HUES64 (cell line): ENCODE measurements around the gene KCNH6. TPM values are rescaled to one million over a fixed set of nuclear protein-coding genes. Genes with fewer than 3 reads are reported as not detected.
A peak's percentile ranks its signal among the peaks of the same experiment; 100 is the strongest.

Source experiments
- H3K27ac ChIP-seq: 2 replicates; pipeline ENCODE4 v1.7.0; 2013; ENCODE audit warnings: low read depth, low read length, inconsistent platforms
- H3K27me3 ChIP-seq: 2 replicates; pipeline ENCODE4 v1.6.1; 2013; ENCODE audit warnings: mild to moderate bottlenecking, low read length; ENCODE audit not compliant: insufficient read depth
- H3K36me3 ChIP-seq: 2 replicates; pipeline ENCODE4 v1.6.1; 2013; ENCODE audit warnings: mild to moderate bottlenecking, low read length; ENCODE audit not compliant: insufficient read depth
- H3K4me1 ChIP-seq: 2 replicates; pipeline ENCODE4 v1.6.1; 2013; ENCODE audit warnings: mild to moderate bottlenecking, low read length, moderate library complexity; ENCODE audit not compliant: insufficient read depth
- H3K4me3 ChIP-seq: 2 replicates; pipeline ENCODE4 v1.5.1; 2013; ENCODE audit warnings: mild to moderate bottlenecking, low read length, moderate library complexity
- H3K9ac ChIP-seq: 2 replicates; pipeline ENCODE4 v1.6.1; 2013; ENCODE audit warnings: mild to moderate bottlenecking, low read depth, low read length
- H3K9me3 ChIP-seq: 2 replicates; pipeline ENCODE4 v1.6.1; 2013; ENCODE audit warnings: low read depth, low read length; ENCODE audit not compliant: insufficient read depth
- WGBS: fragments of 150-250, 120-280 bp; methylation state at CpG from one replicate; pipeline ENCODE4 v1.1.7; 2013; ENCODE audit warnings: missing lambda C conversion rate; 5-methylcytosine and 5-hydroxymethylcytosine counted together
- polyA plus RNA-seq, 2 experiments: library from polyadenylated mRNA; stranded (reverse); fragments of 50-300 nt; gene quantifications; one replicate each; pipeline ENCODE4 v1.2.3, GENCODE V29; 2013

Gene KCNH6, protein sequence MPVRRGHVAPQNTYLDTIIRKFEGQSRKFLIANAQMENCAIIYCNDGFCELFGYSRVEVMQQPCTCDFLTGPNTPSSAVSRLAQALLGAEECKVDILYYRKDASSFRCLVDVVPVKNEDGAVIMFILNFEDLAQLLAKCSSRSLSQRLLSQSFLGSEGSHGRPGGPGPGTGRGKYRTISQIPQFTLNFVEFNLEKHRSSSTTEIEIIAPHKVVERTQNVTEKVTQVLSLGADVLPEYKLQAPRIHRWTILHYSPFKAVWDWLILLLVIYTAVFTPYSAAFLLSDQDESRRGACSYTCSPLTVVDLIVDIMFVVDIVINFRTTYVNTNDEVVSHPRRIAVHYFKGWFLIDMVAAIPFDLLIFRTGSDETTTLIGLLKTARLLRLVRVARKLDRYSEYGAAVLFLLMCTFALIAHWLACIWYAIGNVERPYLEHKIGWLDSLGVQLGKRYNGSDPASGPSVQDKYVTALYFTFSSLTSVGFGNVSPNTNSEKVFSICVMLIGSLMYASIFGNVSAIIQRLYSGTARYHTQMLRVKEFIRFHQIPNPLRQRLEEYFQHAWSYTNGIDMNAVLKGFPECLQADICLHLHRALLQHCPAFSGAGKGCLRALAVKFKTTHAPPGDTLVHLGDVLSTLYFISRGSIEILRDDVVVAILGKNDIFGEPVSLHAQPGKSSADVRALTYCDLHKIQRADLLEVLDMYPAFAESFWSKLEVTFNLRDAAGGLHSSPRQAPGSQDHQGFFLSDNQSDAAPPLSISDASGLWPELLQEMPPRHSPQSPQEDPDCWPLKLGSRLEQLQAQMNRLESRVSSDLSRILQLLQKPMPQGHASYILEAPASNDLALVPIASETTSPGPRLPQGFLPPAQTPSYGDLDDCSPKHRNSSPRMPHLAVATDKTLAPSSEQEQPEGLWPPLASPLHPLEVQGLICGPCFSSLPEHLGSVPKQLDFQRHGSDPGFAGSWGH
- 0.35 TPM for polyA plus RNA-seq (2013, experiment 1 of 2)
- 0.57 TPM for polyA plus RNA-seq (2013, experiment 2 of 2)

DNA sequence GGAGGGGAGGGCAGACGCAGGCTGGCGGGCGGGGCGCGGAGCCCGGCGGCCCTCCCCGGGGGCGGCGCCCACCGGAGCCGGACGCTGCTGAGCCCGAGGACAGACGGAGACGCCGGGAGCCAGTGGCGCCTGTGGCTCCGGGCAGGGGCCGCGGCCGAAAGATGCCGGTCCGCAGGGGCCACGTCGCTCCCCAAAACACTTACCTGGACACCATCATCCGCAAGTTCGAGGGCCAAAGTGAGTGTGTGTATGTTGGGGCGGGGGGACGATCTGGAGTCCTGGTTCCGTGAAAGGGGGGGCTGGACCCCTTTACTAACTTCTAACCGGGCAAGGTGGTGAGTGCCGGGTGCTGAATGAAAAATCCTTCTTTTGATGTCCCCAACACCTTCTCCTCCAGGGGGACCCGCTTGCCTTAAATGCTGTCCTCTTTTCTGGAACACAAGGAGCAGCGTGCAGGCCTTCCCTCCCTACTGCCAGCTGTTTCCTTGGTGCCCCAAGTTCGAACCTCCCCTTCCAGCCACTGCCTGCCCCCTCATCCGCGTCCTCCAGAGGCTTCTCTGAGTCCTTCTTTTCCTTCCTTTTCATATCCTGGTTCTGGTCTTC, at the start of gene KCNH6:
Gene KCNH6, plus strand, starts transcription at position 106 of the 603 bp plus-strand sequence. Its CDS starts 56 bp downstream, at position 162.
- Histone ChIP-seq H3K27me3 (peaks cover 12% of the 10 kb centered on the region; the same call in 1 of the 2 replicates), H3K27ac (no peak within 1 kb of the TSS), H3K4me3 (peak within 1 kb of the TSS; percentile 65), H3K36me3 (no peaks in the 10 kb centered on the region), H3K4me1 (peaks cover 4% of the 10 kb centered on the region; the same call in 1 of the 2 replicates), H3K9me3 (no peaks in the 10 kb centered on the region), H3K9ac (no peak within 1 kb of the TSS)
- WGBS, result 9% methylated on average over 29 of the region's 38 CpGs

DNA sequence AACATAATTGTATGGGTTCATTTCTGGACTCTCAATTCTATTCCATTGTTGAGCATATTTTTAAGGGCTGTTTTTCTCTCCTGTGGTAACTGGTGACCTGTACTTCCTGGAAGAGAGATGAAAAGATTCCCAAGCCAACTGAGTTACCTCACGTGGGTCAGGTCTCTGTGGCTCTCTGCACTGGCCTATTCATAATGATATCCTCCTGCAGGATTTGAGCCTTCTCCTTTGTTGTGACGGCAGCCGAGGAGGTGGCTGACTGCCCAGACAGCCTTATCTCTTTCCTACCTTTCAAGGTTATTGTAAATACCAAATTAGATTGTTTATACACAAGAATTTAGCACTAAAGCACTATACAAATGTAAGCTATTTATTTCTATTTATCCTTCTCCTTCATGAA, 49.0 kb upstream of the KCNH6 start:
- no peaks in the 10 kb centered on the region for H3K36me3 ChIP-seq
- 81% methylated on average over 3 of the region's 3 CpGs for WGBS
- H3K27ac ChIP-seq, result no peak overlapping the region
- no peaks in the 10 kb centered on the region for H3K9me3 ChIP-seq
- H3K4me1 ChIP-seq, result peaks cover 11% of the 10 kb centered on the region; the same call in 1 of the 2 replicates
- peaks cover 43% of the 10 kb centered on the region for H3K27me3 ChIP-seq
- no peak overlapping the region for H3K4me3 ChIP-seq
- no peak overlapping the region for H3K9ac ChIP-seq

DNA sequence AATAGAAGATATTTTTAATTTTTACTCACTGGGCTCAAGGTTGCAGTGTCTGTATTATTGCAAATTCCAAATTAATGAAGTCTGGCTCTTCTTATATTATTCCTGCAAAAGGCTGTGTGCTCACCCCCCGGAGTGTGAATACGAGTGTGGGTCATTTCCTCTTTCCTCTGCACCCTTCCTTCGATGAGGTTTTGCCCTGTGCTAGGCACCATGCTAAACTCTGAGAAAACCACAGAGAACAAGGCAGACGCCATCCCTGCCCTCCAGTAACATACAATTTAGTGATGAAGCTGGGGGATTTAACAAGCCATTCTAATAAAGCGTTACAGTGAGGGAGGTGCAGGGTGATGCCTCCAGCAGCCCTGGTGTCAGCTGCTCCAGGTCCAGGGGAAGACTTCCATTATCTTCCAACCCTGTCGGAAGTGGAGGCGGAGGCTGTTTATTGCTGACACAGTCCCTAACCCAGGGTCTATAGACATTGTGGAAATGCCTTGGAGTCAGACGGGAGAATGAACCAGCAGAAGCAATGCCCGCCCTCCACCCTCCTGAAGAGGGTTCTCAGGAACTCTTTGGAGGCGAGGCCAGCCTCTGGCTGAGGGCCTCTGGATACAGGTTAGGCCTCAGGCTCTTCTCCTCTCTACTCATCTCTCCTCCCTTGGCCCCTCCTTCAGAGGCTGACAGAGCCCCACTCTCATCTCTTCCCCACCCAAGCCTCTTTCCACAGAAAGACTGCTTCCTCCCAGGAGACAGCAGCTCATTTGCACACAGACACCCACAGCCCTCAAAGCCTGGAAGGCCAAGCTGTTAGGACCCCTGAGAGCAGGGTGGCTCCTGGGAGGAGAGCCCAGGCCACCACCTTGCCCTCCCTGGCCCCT, 48.3 kb upstream of the KCNH6 start:
- peaks cover 11% of the 10 kb centered on the region; the same call in 1 of the 2 replicates for H3K4me1 ChIP-seq
- peaks cover 43% of the 10 kb centered on the region for H3K27me3 ChIP-seq
- H3K27ac ChIP-seq, result no peak overlapping the region
- no peaks in the 10 kb centered on the region for H3K36me3 ChIP-seq
- no peak overlapping the region for H3K9ac ChIP-seq
- 84% methylated on average over 10 of the region's 10 CpGs for WGBS
- no peak overlapping the region for H3K4me3 ChIP-seq
- H3K9me3 ChIP-seq, result no peaks in the 10 kb centered on the region

DNA sequence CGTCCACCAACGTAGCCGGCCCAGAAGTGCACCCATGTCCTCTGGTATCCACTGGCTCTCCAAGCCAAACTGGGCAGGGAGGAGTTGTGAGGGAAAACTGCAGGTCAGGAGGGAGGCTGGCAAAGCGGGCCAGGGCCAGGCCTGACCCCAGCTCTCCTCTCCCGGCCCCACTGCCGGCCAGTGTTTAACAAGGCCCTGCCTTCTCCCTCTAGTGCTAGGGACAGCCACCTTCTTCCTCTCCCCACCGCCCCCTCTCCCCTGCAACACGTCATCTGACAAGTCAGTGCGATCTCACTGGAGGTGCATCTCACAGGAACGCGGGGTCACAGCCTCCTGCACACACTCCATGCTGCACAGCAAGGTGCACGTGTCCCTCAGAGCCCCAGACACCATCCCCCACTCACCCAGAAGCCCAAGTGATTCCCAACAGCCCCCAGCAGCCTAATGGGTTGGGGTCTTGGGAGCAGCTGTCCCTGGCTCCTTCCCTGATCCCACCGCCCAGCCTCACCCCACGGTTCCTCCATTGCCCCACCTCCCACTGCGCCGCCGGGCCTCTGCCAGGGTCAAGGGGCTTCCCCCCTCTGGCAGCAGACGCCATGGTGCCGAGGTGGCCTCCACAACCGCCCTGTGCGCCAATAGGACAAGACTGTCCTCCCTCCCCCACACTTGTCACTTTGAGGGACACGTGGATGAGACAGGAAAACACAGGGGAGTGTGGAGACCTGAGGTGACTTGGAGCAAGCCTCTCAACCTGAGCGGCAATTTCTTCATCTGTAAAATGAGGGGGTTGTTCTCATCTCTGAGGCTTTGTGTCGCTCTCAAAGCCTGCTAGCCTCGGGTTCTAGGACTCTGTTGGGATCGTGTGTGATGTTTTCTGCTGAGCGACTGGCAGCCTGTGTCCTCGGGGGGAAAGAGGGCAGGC, 47.4 kb upstream of the KCNH6 start:
- Histone ChIP-seq H3K27me3 (peaks cover 43% of the 10 kb centered on the region), H3K4me3 (peak overlapping the region; percentile 64), H3K9ac (no peak overlapping the region), H3K9me3 (no peaks in the 10 kb centered on the region), H3K27ac (no peak overlapping the region), H3K36me3 (no peaks in the 10 kb centered on the region), H3K4me1 (peaks cover 11% of the 10 kb centered on the region; the same call in 1 of the 2 replicates)
- WGBS, result 55% methylated on average over 28 of the region's 28 CpGs

DNA sequence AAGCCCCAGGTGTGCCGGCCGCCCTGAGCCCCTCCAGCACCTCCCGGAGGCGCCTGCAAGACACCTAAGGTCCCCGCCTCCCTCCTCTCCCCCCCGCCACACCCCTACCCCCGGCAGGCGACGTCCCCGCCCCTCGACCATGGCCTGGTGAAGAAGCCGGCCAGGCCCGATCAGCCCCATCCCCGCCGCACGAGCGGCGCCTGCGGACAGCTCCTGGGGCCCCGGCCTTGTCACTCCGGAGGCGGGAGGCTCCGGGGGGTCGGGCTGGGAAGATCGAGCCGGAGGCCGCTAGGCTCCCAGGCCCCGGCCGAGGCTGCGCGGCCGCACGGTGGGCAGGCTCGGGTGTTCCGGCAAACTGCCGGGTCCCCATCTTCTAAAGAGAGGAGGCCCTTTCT, 46.7 kb upstream of the KCNH6 start:
- WGBS, result under 1% methylated on average over 34 of the region's 36 CpGs
- H3K4me1 ChIP-seq, result peaks cover 11% of the 10 kb centered on the region; the same call in 1 of the 2 replicates
- no peak overlapping the region for H3K9ac ChIP-seq

DNA sequence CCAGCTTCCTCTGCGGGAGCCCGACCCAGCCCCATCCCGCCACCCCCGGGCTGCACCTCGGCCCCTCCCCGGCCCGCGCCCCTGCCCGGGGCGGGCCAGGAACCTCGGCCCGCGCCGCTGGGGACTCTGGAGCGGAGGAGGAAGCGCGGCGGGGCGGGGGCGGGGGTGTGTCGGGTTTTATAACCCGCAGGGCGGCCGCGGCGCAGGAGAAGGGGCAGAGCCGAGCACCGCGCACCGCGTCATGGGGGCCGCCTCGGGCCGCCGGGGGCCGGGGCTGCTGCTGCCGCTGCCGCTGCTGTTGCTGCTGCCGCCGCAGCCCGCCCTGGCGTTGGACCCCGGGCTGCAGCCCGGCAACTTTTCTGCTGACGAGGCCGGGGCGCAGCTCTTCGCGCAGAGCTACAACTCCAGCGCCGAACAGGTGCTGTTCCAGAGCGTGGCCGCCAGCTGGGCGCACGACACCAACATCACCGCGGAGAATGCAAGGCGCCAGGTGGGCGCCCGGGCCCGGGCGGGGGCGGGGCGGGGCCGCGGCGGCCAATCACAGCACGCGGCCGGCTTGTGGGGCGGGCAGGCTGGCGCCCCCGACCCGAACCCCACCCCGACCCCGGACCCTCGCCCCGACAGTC, 46.2 kb upstream of the KCNH6 start, which contains the start of gene ACE:
Gene ACE, plus strand, starts transcription at position 208 of the 626 bp plus-strand sequence. Its CDS starts 34 bp downstream, at position 242.
- H3K4me3 ChIP-seq, result peak within 1 kb of the TSS; percentile 64
- peaks cover 11% of the 10 kb centered on the region; the same call in 1 of the 2 replicates for H3K4me1 ChIP-seq
- H3K9me3 ChIP-seq, result no peaks in the 10 kb centered on the region
- H3K27ac ChIP-seq, result peak within 1 kb of the TSS; percentile 35; the same call in 1 of the 2 replicates
- peaks cover 41% of the 10 kb centered on the region for H3K27me3 ChIP-seq
- H3K9ac ChIP-seq, result peak within 1 kb of the TSS; percentile 54; the same call in 1 of the 2 replicates
- under 1% methylated on average over 78 of the region's 78 CpGs for WGBS
- no peaks in the 10 kb centered on the region for H3K36me3 ChIP-seq

More for the DNA sequence above, 46.7 kb upstream of the KCNH6 start:
- H3K4me3 ChIP-seq, result peak overlapping the region; percentile 64
- H3K27me3 ChIP-seq, result peaks cover 43% of the 10 kb centered on the region
- H3K27ac ChIP-seq, result no peak overlapping the region; the same call in 1 of the 2 replicates
- H3K36me3 ChIP-seq, result no peaks in the 10 kb centered on the region
- no peaks in the 10 kb centered on the region for H3K9me3 ChIP-seq

DNA sequence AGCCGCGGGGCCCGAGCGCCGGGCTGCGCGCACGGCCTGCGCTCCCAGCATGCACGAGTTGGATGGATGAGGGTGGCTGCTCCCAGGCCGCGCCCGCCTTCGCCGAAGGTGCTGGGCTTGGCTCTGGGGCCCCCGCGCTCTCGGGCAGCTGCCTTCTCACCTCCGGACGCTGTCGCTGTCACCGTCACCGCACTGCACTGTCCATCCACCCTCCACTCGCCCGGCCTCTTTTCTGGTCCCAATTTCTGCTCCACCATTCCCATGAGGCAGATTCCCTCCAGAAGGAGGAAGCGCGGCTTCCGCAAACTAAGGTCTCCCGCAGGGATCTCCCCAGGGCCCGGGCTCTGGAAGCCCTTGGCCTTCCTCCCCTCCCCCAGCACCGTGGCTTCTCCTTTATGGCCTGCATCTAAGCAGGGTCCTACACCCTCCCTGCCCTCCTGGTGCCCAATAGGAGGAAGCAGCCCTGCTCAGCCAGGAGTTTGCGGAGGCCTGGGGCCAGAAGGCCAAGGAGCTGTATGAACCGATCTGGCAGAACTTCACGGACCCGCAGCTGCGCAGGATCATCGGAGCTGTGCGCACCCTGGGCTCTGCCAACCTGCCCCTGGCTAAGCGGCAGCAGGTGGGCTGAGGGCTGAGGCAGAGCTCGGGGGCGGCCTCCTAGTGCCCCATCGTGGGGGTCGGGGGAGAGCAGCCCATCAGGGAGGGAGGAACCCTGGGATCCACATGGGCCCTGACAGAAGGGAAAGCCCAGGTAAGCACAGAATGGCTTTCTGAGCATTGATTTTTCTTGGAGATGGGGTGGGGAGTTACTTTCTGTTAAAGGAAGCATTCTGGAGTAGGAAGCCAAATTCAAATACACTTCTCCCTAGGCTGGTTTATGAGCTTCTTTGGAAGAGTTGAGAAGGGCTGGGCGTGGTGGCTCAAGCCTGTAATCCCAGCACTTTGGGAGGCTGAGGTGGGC, 45.4 kb upstream of the KCNH6 start:
- Histone ChIP-seq H3K4me1 (peaks cover 11% of the 10 kb centered on the region; the same call in 1 of the 2 replicates), H3K27ac (no peak overlapping the region), H3K4me3 (peak overlapping the region; percentile 64)

DNA sequence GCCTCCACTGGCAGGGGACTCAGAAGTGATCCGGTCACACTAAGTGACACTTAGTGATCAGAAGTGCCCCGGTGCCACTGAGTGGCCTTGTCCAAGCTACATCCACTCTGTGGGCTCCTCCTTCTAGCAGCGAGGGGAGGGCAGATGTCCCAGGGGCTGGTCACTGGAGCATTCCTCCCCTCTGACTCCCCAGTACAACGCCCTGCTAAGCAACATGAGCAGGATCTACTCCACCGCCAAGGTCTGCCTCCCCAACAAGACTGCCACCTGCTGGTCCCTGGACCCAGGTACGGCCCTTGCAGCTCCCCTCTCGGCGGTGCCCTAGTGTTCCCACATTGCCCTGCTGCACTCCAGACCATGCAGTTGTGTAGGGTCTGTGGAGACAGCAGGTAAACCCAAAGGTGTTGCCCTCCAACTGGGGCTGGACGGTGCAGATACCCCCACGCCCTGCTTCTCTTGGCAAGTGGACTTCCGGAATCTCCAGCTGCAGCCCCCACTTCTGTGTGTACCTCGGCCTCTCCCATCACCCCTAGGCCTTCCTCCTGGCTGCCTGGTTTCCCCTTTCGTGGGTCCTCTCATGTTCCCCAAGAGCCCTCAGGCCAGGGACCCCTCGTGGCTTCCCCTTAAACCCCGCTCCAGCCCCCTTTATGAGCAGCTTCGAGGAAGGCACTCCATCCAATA, 44.2 kb upstream of the KCNH6 start:
- 51% methylated on average over 16 of the region's 16 CpGs for WGBS
- no peak overlapping the region for H3K4me3 ChIP-seq
- H3K36me3 ChIP-seq, result no peaks in the 10 kb centered on the region
- no peak overlapping the region for H3K9ac ChIP-seq
- H3K9me3 ChIP-seq, result no peaks in the 10 kb centered on the region
- H3K27ac ChIP-seq, result no peak overlapping the region
- peaks cover 11% of the 10 kb centered on the region; the same call in 1 of the 2 replicates for H3K4me1 ChIP-seq
- H3K27me3 ChIP-seq, result peaks cover 40% of the 10 kb centered on the region

More for the DNA sequence above, 45.4 kb upstream of the KCNH6 start:
- Histone ChIP-seq H3K9me3 (no peaks in the 10 kb centered on the region), H3K9ac (no peak overlapping the region; the same call in 1 of the 2 replicates), H3K36me3 (no peaks in the 10 kb centered on the region), H3K27me3 (peaks cover 40% of the 10 kb centered on the region)
- 8% methylated on average over 44 of the region's 44 CpGs for WGBS
